SK-N-SH (cell line): ENCODE data around the gene CFI. TPM values are rescaled to one million over a fixed set of nuclear protein-coding genes. Genes with fewer than 3 reads are reported as not detected.

Experiments
- CTCF ChIA-PET: fragments of 300-600, 350-600 bp; formaldehyde crosslinking; extraction: SDS; loops from one replicate; lab custom pipeline; 2021; lab: Yijun Ruan, JAX
- POLR2A ChIA-PET: fragments of 350-600 bp; sonication (Branson Sonifier 250); formaldehyde crosslinking; extraction: SDS; loops from one replicate; lab custom pipeline; 2020; ENCODE audit warnings: antibody characterized with exemption, inconsistent platforms; lab: Yijun Ruan, JAX
- DNase-seq: peaks from one replicate; pipeline ENCODE4 v3.0.0; 2012
- H2AFZ ChIP-seq: fragments of 200-600 bp; sonication (generic); 2 replicates; pipeline ENCODE4 v1.8.1; 2016; ENCODE audit warnings: antibody characterized with exemption, mild to moderate bottlenecking, low read depth
- H3F3A ChIP-seq: fragments of 200-600 bp; sonication (generic); replicated peaks from 2 replicates; pipeline ENCODE3; 2016; ENCODE audit warnings: antibody characterized with exemption, mild to moderate bottlenecking; ENCODE audit not compliant: insufficient read depth
- H3K27ac ChIP-seq, 2 experiments: fragments of 200-500 bp in 1 of 2; fragments of 200-600 bp in 1 of 2; sonication (Bioruptor generic) in 1 of 2; sonication (generic), shearing (Covaris generic) in 1 of 2; 2 replicates each; pipeline versions ENCODE4 v1.5.1 to v1.6.1; 2014 to 2016; ENCODE audit warnings: low read depth in 2 of 2, inconsistent platforms in 1 of 2, low read length in 1 of 2, mild to moderate bottlenecking in 1 of 2, mixed read lengths in 1 of 2
- H3K27me3 ChIP-seq: fragments of 200-600 bp; sonication (generic), shearing (Covaris generic); 2 replicates; pipeline ENCODE4 v1.6.1; 2016; ENCODE audit warnings: mixed run types; ENCODE audit not compliant: insufficient read depth
- H3K36me3 ChIP-seq, 2 experiments: fragments of 200-500 bp in 1 of 2; fragments of 200-600 bp in 1 of 2; sonication (Bioruptor generic) in 1 of 2; sonication (generic) in 1 of 2; replicated peaks in 1 of 2; 2 replicates each; pipeline versions ENCODE3 to v1.5.1; 2014 to 2016; ENCODE audit warnings: low read length in 1 of 2, mild to moderate bottlenecking in 1 of 2; ENCODE audit not compliant: insufficient read depth in 2 of 2, control insufficient read depth in 1 of 2
- H3K4me1 ChIP-seq, 2 experiments: fragments of 200-500 bp in 1 of 2; fragments of 200-600 bp in 1 of 2; sonication (Bioruptor generic) in 1 of 2; sonication (generic), shearing (Covaris generic) in 1 of 2; 2 replicates each; pipeline versions ENCODE4 v1.5.1 to v1.6.1; 2014 to 2016; ENCODE audit warnings: low read depth in 1 of 2, low read length in 1 of 2, mixed run types in 1 of 2; ENCODE audit not compliant: insufficient read depth in 2 of 2, control insufficient read depth in 1 of 2
- H3K4me2 ChIP-seq: fragments of 200-600 bp; sonication (generic), shearing (Covaris generic); 2 replicates; pipeline ENCODE4 v1.6.1; 2017; ENCODE audit warnings: mixed run types
- H3K4me3 ChIP-seq, 2 experiments: fragments of 200-500 bp in 1 of 2; fragments of 200-600 bp in 1 of 2; sonication (Bioruptor generic) in 1 of 2; sonication (generic), shearing (Covaris generic) in 1 of 2; 2 replicates each; pipeline versions ENCODE4 v1.5.1 to v1.8.1; 2014 to 2016; ENCODE audit warnings: low read depth in 2 of 2, inconsistent platforms in 1 of 2, low read length in 1 of 2, mild to moderate bottlenecking in 1 of 2, mixed read lengths in 1 of 2, moderate library complexity in 1 of 2
- H3K79me2 ChIP-seq: fragments of 200-600 bp; sonication (generic); 2 replicates; pipeline ENCODE4 v1.8.1; 2017; ENCODE audit warnings: mild to moderate bottlenecking; ENCODE audit not compliant: insufficient read depth
- H3K9ac ChIP-seq: fragments of 200-600 bp; sonication (generic); 2 replicates; pipeline ENCODE4 v1.6.1; 2017; ENCODE audit warnings: mixed run types
- H3K9me2 ChIP-seq: fragments of 200-600 bp; sonication (generic); 2 replicates; pipeline ENCODE4 v1.6.1; 2017; ENCODE audit warnings: mixed run types
- H3K9me3 ChIP-seq: fragments of 200-600 bp; sonication (generic); 2 replicates; pipeline ENCODE4 v1.6.1; 2017; ENCODE audit warnings: mixed run types, mild to moderate bottlenecking, moderate library complexity
- H4K20me1 ChIP-seq: fragments of 200-600 bp; sonication (generic); 2 replicates; pipeline ENCODE4 v1.6.1; 2017; ENCODE audit warnings: mild to moderate bottlenecking, mixed run types; ENCODE audit not compliant: insufficient read depth
- CHD2 ChIP-seq: fragments of 150-350 bp; IDR thresholded peaks from 2 replicates; pipeline ENCODE4 v1.6.1; 2018; ENCODE audit warnings: low read length; ENCODE audit not compliant: partially characterized antibody
- CTCF ChIP-seq: fragments of 200-600 bp; sonication (generic); IDR thresholded peaks from 2 replicates; pipeline ENCODE4 v1.6.1; 2017; ENCODE audit warnings: antibody characterized with exemption, mild to moderate bottlenecking, moderate library complexity
- ELF1 ChIP-seq: IDR thresholded peaks from 2 replicates; pipeline ENCODE4 v1.4.0; 2012
- FOSL2 ChIP-seq: IDR thresholded peaks from 2 replicates; pipeline ENCODE4 v1.4.0; 2012; ENCODE audit warnings: low read depth, mild to moderate bottlenecking, moderate library complexity, borderline replicate concordance
- FOXJ3 ChIP-seq: sonication (generic); formaldehyde crosslinking; IDR thresholded peaks from 2 replicates; pipeline ENCODE4 v1.5.1; 2020; ENCODE audit warnings: mild to moderate bottlenecking, missing genetic modification reagents
- FOXM1 ChIP-seq: IDR thresholded peaks from 2 replicates; pipeline ENCODE4 v1.4.0; 2012; ENCODE audit warnings: low read depth, mild to moderate bottlenecking
- GABPA ChIP-seq: IDR thresholded peaks from 2 replicates; pipeline ENCODE4 v1.4.0; 2012; ENCODE audit warnings: low read depth, mild to moderate bottlenecking
- GATA2 ChIP-seq: sonication (generic); formaldehyde crosslinking; IDR thresholded peaks from 2 replicates; pipeline ENCODE4 v1.5.0; 2020; ENCODE audit warnings: mild to moderate bottlenecking, missing genetic modification reagents
- JUND ChIP-seq: IDR thresholded peaks from 2 replicates; pipeline ENCODE4 v1.4.0; 2012
- RAD21 ChIP-seq: IDR thresholded peaks from 2 replicates; pipeline ENCODE4 v1.6.1; 2012; ENCODE audit warnings: mild to moderate bottlenecking, low read length
- RFX5 ChIP-seq: IDR thresholded peaks from 2 replicates; pipeline ENCODE4 v1.6.1; 2012; ENCODE audit warnings: mild to moderate bottlenecking, improper control_type of control experiment, low read length
- RXRA ChIP-seq: IDR thresholded peaks from 2 replicates; pipeline ENCODE4 v1.4.0; 2012; ENCODE audit warnings: low read depth, mild to moderate bottlenecking, borderline replicate concordance
- SIN3A ChIP-seq: IDR thresholded peaks from 2 replicates; pipeline ENCODE4 v1.6.1; 2012; ENCODE audit warnings: low read depth, mild to moderate bottlenecking, low read length, moderate library complexity, borderline replicate concordance
- TAF1 ChIP-seq: IDR thresholded peaks from 2 replicates; pipeline ENCODE4 v1.6.1; 2012; ENCODE audit warnings: low read depth, mild to moderate bottlenecking, low read length, moderate library complexity, borderline replicate concordance
- YY1 ChIP-seq: IDR thresholded peaks from 2 replicates; pipeline ENCODE4 v1.4.0; 2012; ENCODE audit warnings: low read depth, mild to moderate bottlenecking
- WGBS: methylation state at CpG from one replicate; pipeline ENCODE4 v1.1.6; 2017; ENCODE audit warnings: low lambda C conversion rate; 5-methylcytosine and 5-hydroxymethylcytosine counted together
- polyA plus RNA-seq, 3 experiments: library from polyadenylated mRNA; depleted of rRNA; stranded (reverse); fragments of >200 nt; gene quantifications; 2 replicates each; pipeline ENCODE4 v1.2.3, GENCODE V29; 2012
- TF ChIP-seq, protein P1 (sequence below): IDR thresholded peaks from 2 replicates; pipeline ENCODE4 v1.6.1; 2012; ENCODE audit warnings: mild to moderate bottlenecking, low read depth, low read length, moderate library complexity
- TF ChIP-seq, protein P2 (sequence below): IDR thresholded peaks from 2 replicates; pipeline ENCODE4 v1.4.0; 2012; ENCODE audit warnings: low read depth, borderline replicate concordance

The CFI gene
- polyA plus RNA-seq, 1 of the 3 experiments (the other 2 are of a cell fraction): 19.6 TPM

DNA sequence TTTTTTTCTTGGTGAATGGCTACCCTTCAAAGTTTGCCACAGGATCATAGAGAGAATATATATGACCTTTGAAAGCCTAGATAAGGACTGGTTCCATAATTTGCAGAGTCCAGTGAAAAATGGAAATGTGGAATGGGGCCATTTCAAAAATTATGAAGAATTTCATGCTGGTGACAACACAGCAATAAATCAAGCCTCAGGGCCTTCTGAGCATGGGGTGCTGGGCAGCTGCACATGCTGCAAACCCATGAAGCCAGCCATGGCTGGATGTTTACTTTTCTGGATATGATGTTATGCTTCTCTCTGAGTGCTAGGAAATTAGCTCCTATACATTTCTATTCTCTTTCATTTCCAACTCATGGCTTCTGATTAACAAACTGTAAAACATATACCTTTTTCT is 56.0 kb downstream of the CFI start:
- Histone ChIP-seq H3K4me3 (no peak overlapping the region), H2AFZ (no peak overlapping the region), H3K9me2 (no peaks in the 10 kb centered on the region), H3K4me1 (no peaks in the 10 kb centered on the region), H3K27me3 (no peaks in the 10 kb centered on the region; the same call in 1 of the 2 replicates), H3K79me2 (no peaks in the 10 kb centered on the region), H3K9ac (no peak overlapping the region), H3F3A (no peaks in the 10 kb centered on the region), H3K27ac (no peak overlapping the region), H3K4me2 (no peak overlapping the region), H3K9me3 (no peaks in the 10 kb centered on the region), H3K36me3 (no peaks in the 10 kb centered on the region), H4K20me1 (no peaks in the 10 kb centered on the region)
- no peak for TF ChIP-seq SIN3A
- TF ChIP-seq, protein P1, sequence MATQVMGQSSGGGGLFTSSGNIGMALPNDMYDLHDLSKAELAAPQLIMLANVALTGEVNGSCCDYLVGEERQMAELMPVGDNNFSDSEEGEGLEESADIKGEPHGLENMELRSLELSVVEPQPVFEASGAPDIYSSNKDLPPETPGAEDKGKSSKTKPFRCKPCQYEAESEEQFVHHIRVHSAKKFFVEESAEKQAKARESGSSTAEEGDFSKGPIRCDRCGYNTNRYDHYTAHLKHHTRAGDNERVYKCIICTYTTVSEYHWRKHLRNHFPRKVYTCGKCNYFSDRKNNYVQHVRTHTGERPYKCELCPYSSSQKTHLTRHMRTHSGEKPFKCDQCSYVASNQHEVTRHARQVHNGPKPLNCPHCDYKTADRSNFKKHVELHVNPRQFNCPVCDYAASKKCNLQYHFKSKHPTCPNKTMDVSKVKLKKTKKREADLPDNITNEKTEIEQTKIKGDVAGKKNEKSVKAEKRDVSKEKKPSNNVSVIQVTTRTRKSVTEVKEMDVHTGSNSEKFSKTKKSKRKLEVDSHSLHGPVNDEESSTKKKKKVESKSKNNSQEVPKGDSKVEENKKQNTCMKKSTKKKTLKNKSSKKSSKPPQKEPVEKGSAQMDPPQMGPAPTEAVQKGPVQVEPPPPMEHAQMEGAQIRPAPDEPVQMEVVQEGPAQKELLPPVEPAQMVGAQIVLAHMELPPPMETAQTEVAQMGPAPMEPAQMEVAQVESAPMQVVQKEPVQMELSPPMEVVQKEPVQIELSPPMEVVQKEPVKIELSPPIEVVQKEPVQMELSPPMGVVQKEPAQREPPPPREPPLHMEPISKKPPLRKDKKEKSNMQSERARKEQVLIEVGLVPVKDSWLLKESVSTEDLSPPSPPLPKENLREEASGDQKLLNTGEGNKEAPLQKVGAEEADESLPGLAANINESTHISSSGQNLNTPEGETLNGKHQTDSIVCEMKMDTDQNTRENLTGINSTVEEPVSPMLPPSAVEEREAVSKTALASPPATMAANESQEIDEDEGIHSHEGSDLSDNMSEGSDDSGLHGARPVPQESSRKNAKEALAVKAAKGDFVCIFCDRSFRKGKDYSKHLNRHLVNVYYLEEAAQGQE: no peak
- TF ChIP-seq, protein P2, sequence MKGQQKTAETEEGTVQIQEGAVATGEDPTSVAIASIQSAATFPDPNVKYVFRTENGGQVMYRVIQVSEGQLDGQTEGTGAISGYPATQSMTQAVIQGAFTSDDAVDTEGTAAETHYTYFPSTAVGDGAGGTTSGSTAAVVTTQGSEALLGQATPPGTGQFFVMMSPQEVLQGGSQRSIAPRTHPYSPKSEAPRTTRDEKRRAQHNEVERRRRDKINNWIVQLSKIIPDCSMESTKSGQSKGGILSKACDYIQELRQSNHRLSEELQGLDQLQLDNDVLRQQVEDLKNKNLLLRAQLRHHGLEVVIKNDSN: no peak
- TF ChIP-seq RFX5: no peak
- TF ChIP-seq YY1: no peak
- CTCF ChIA-PET: no interaction called here
- POLR2A ChIA-PET: no interaction called here
- DNase-seq: no peak

DNA sequence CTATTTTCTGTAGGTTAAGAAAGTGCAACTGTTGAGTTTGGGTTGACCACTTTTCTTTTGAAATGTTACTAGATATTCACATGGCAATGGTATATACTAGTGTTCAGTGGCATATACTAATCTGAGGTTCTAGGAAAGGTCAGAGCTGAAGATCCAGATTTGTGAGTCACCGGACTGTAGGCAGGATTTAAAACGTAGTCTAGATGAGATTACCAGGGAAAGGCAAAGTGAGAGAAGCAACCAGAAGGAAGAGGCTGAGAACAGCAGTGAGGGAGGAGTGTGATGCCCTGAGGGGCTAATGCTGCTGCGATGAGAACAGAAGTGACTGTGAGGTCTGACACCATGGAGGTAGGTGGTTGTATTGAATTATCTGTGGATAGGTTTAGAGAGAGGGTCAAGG is 62.3 kb downstream of the CFI start:
- Histone ChIP-seq H3K4me1 (no peaks in the 10 kb centered on the region), H2AFZ (no peak overlapping the region), H3K79me2 (no peaks in the 10 kb centered on the region), H3K9me2 (no peaks in the 10 kb centered on the region), H3K27ac (no peak overlapping the region), H3K27me3 (no peaks in the 10 kb centered on the region; the same call in 1 of the 2 replicates), H3K4me2 (no peak overlapping the region), H4K20me1 (no peaks in the 10 kb centered on the region), H3K36me3 (no peaks in the 10 kb centered on the region), H3F3A (no peaks in the 10 kb centered on the region), H3K9ac (no peak overlapping the region), H3K4me3 (no peak overlapping the region), H3K9me3 (no peaks in the 10 kb centered on the region)
- no peak for DNase-seq
- 33% methylated on average over 3 of the region's 3 CpGs for WGBS
- CTCF ChIA-PET: no interaction called here
- POLR2A ChIA-PET: no interaction called here
- TF ChIP-seq RAD21 (no peak), TAF1 (no peak), ELF1 (no peak), GABPA (no peak), CHD2 (no peak), RXRA (no peak), FOXJ3 (CRISPR knock-in tag) (no peak), JUND (no peak), YY1 (no peak), FOSL2 (no peak), CTCF (no peak), RFX5 (no peak), FOXM1 (no peak), GATA2 (CRISPR knock-in tag) (no peak)
